T-helper 17 cell (primary cell): ENCODE results near the gene CSF2RB. TPM values are rescaled to one million over a fixed set of nuclear protein-coding genes. Genes with fewer than 3 reads are reported as not detected.

Experiments used
- ATAC-seq: fragments of 150-1000 bp; cut with Tn5 transposase; 2 replicates; pipeline ENCODE4 v1.10.0; 2021; ENCODE audit warnings: mild to moderate bottlenecking, moderate library complexity
- DNase-seq, 3 donors: peaks; one replicate each; pipeline versions ENCODE4 v3.0.0 to v3.0.0-alpha.2; 2020 to 2021
- H3K9me3 ChIP-seq: one replicate; pipeline ENCODE4 v1.7.0; 2013; ENCODE audit warnings: low read length, mild to moderate bottlenecking; ENCODE audit not compliant: control insufficient read depth, poor library complexity, severe bottlenecking
- H3K27ac Mint-ChIP-seq: one replicate; pipeline ENCODE4 v1.8.0; 2022; ENCODE audit warnings: mild to moderate bottlenecking, moderate library complexity, mixed read lengths
- H3K27me3 Mint-ChIP-seq: one replicate; pipeline ENCODE4 v1.8.0; 2022; ENCODE audit warnings: mixed read lengths
- H3K36me3 Mint-ChIP-seq: one replicate; pipeline ENCODE4 v1.8.0; 2022; ENCODE audit warnings: low read depth, mixed read lengths
- H3K4me1 Mint-ChIP-seq: one replicate; pipeline ENCODE4 v1.8.0; 2022; ENCODE audit warnings: mild to moderate bottlenecking, mixed read lengths
- H3K4me3 Mint-ChIP-seq: one replicate; pipeline ENCODE4 v1.8.0; 2022; ENCODE audit warnings: mild to moderate bottlenecking, moderate library complexity, mixed read lengths
- total RNA-seq, 4 donors: library from RNA in 2 of 4; stranded (reverse) in 2 of 4; gene quantifications; one replicate each; pipeline ENCODE4 v1.2.3 and lab custom pipeline; 2022 to 2026

Gene CSF2RB
- total RNA-seq, 2 donors from 2014 or later = 5.1 to 8.0 TPM

DNA sequence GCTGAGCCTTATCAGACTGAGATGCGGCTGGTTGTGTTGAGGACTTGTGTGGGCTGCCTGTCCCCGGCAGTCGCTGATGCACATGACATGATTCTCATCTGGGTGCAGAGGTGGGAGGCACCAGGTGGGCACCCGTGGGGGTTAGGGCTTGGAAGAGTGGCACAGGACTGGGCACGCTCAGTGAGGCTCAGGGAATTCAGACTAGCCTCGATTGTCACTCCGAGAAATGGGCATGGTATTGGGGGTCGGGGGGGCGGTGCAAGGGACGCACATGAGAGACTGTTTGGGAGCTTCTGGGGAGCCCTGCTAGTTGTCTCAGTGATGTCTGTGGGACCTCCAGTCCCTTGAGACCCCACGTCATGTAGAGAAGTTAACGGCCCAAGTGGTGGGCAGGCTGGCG lies 25.5 kb downstream of the CSF2RB start:
- H3K36me3 Mint-ChIP-seq = no peaks in the 10 kb centered on the region
- H3K9me3 ChIP-seq = no peaks in the 10 kb centered on the region
- H3K4me1 Mint-ChIP-seq = peaks cover 11% of the 10 kb centered on the region
- no peak overlapping the region for H3K27ac Mint-ChIP-seq
- no peak for ATAC-seq
- peaks cover 6% of the 10 kb centered on the region for H3K27me3 Mint-ChIP-seq
- DNase-seq = no peak
- no peak overlapping the region for H3K4me3 Mint-ChIP-seq

DNA sequence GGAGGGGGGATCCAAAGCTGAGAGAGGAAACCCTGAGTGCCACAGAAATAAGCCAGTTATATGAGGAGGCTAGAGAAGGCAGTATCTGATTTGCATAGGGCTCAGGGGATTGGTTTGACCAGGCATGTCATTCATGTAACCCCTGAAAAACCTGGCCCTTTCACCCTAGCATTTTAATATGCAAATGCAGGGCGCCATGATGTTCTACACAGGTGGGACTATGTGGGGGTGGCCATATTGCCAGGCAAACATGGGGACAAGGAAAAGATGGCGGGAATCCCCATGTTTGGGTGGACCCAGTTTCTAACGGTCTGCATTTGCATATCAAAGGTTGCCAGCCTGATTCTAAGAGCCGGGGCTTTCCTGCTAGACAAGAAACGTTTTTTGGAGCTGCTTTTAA lies 27.2 kb downstream of the CSF2RB start:
- peaks cover 13% of the 10 kb centered on the region for H3K4me1 Mint-ChIP-seq
- no peaks in the 10 kb centered on the region for H3K36me3 Mint-ChIP-seq
- peak overlapping the region; percentile 94 for H3K27ac Mint-ChIP-seq
- H3K9me3 ChIP-seq = no peaks in the 10 kb centered on the region
- ATAC-seq = peak; percentile 82
- H3K27me3 Mint-ChIP-seq = peaks cover 13% of the 10 kb centered on the region
- DNase-seq = no peak
- peak overlapping the region; percentile 36 for H3K4me3 Mint-ChIP-seq

DNA sequence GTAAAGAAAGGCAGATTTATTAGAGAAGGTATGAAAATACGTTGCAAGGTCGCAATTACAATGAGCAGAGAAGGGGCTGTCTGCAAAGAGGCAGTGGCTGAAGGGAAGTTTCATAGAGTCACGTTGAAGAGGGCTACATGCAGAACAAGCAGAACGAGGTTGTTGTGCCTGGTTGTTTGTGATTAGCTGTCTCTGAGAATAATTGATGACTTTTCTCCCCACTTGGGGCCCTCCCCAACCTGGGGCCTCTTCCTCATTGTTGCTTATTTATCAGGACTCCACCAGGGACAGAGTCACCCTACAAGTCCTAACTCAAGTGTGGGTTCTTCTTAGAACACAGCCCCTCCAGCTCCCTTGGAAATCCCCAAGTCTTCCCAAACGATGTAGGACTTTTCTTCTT lies 29.1 kb downstream of the CSF2RB start:
- no peak overlapping the region for H3K27ac Mint-ChIP-seq
- peaks cover 13% of the 10 kb centered on the region for H3K4me1 Mint-ChIP-seq
- H3K27me3 Mint-ChIP-seq = peaks cover 13% of the 10 kb centered on the region
- ATAC-seq (no peak), DNase-seq (no peak)
- no peaks in the 10 kb centered on the region for H3K36me3 Mint-ChIP-seq
- H3K4me3 Mint-ChIP-seq = no peak overlapping the region
- no peaks in the 10 kb centered on the region for H3K9me3 ChIP-seq

DNA sequence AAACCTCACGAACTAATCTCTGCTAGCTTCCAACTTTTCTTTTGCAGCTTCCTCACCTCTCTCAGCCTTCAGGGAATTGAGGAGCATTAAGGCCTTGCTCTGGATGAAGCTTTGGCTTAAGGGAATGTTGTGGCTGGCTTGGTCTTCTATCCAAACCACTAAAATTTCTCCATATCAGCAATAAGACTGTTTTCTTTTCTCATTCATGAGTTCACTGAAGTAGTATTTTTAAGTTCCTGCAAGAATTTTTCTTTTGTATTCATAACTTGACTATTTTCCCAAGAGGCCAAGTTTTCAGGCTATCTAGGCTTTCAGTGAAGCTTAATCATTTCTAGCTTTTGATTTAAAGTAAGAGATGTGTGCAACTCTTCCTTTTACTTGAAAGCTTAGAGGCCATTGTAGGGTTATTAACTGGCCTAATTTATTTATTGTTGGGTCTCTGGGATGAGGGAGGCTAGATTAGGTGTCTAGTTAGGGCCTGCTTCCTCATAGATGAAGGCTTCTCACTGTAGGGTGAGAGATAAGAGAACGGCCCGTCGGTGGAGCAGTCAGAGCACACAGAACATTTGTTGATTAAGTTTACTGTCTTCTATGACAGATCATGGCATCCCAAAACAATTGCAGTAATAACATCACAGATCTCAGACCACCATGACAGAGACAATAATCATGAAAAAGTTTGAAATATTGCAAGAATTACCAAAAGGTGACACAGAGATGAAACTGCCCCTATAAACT lies 33.2 kb downstream of the CSF2RB start:
- H3K27me3 Mint-ChIP-seq = peaks cover 17% of the 10 kb centered on the region
- H3K27ac Mint-ChIP-seq = no peak overlapping the region
- peaks cover 2% of the 10 kb centered on the region for H3K4me1 Mint-ChIP-seq

DNA sequence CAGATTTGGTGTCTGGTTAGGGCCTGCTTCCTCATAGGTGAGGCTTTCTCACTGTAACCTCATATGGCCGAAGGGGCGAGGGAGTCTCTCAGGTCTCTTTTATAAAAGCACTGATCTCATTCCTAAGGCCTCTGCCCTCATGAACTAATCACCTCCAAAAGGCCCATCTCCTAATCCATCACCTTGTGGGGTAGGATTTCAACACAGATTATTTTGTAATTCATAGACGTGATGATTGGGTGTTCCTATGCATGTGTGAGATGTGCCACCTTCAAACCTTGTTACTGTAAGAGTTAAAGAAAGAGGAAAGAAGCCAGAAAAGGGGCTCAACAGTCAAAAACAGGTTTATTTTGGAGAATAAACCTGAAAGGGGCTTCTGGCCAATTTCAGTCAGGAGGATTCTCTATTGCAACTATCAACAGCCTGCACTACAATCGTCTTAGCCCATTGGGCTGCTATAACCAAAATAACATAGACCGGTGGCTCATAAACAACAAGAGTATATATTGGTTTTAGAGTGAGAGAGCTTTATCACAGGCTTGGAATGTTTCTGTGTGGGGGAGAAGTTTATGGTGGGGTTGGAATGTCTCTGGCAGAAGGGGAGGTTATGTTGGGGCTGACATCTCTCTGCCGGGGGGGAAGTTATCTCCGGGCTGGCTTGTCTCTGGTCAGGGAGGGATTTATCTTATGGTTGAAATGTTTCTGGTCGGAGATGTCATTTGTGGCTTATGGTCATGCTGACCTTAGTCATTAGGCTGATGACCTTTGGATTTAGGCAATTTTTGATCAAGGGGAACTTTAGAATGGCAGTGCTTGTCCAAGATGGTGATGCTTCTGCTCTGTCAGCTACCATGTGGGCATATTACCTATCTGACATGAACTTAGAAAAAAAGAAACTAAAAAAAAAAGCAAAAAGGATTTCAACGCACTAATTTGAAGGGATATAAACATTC lies 35.1 kb downstream of the CSF2RB start:
- Mint-ChIP-seq H3K4me3 (no peak overlapping the region), H3K36me3 (peaks cover 10% of the 10 kb centered on the region), H3K27ac (no peak overlapping the region), H3K27me3 (peaks cover 18% of the 10 kb centered on the region), H3K4me1 (peaks cover 2% of the 10 kb centered on the region)
- DNase-seq = no peak
- ATAC-seq = no peak
- no peaks in the 10 kb centered on the region for H3K9me3 ChIP-seq

More for the DNA sequence above, 33.2 kb downstream of the CSF2RB start:
- DNase-seq (no peak), ATAC-seq (no peak)
- H3K4me3 Mint-ChIP-seq = no peak overlapping the region
- no peaks in the 10 kb centered on the region for H3K9me3 ChIP-seq
- H3K36me3 Mint-ChIP-seq = peaks cover 9% of the 10 kb centered on the region

DNA sequence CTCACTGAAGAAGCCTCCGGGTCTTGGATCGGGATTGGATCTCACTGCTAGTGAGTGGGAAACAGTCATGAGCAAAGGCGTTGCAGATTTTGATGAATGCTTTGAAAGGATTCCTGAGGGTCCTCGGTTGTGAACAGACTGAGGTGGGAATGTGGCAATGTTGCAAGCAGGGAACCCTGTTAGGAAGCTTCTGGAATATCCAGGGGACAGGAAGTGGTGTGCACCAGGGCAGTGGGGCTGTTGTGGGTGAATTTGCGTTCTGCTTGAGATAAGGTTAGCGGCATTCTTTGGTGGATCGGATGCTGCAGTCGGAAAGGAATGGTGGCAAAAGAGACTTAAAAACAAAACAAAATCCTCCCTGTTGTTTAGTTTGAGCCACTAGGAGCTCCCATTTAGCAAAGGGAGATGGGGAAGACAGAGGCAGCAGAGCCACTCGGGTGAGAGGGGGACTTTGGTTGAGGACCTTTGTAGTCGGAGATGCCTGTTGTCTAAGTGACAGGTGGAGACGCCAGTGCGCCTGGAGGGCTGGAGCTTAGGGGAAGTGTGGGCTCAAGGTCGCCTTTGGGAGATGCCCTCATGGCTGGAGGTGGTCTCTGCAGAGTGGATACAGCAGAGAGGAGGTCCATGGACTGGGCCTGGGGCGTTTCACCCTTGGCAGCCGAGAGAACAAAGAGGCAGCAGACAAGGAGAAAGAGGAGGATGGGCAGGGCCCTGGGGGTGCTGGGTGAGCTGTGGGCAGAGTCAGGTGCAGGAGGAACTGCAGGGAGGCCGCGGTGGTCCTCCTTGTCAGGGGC lies 37.6 kb downstream of the CSF2RB start:
- no peak for DNase-seq
- H3K27me3 Mint-ChIP-seq = peaks cover 19% of the 10 kb centered on the region
- no peak overlapping the region for H3K4me3 Mint-ChIP-seq
- peaks cover 5% of the 10 kb centered on the region for H3K4me1 Mint-ChIP-seq
- no peak for ATAC-seq
- H3K9me3 ChIP-seq = no peaks in the 10 kb centered on the region
- peaks cover 10% of the 10 kb centered on the region for H3K36me3 Mint-ChIP-seq
- no peak overlapping the region for H3K27ac Mint-ChIP-seq

DNA sequence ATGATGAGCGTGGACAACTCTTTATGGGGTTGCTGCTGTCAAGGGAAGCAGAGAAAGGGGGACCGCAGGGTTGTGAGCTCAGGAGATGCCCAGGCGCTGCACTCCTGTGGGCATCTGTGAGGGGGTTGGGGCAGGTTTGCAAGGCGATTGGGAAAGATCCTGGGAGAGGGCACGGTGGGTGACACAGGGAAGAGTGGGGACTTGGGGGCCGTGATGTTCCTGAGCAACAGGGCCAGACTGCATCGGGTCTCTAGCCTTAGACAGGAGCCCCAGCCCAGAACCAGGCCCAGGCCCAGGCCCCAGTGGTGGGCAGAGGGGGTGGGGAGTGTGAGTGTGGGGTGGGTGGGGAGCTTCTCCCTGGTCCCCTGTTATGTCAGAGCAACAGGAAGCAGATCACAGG lies 38.3 kb downstream of the CSF2RB start:
- no peak overlapping the region for H3K27ac Mint-ChIP-seq
- no peak for DNase-seq

DNA sequence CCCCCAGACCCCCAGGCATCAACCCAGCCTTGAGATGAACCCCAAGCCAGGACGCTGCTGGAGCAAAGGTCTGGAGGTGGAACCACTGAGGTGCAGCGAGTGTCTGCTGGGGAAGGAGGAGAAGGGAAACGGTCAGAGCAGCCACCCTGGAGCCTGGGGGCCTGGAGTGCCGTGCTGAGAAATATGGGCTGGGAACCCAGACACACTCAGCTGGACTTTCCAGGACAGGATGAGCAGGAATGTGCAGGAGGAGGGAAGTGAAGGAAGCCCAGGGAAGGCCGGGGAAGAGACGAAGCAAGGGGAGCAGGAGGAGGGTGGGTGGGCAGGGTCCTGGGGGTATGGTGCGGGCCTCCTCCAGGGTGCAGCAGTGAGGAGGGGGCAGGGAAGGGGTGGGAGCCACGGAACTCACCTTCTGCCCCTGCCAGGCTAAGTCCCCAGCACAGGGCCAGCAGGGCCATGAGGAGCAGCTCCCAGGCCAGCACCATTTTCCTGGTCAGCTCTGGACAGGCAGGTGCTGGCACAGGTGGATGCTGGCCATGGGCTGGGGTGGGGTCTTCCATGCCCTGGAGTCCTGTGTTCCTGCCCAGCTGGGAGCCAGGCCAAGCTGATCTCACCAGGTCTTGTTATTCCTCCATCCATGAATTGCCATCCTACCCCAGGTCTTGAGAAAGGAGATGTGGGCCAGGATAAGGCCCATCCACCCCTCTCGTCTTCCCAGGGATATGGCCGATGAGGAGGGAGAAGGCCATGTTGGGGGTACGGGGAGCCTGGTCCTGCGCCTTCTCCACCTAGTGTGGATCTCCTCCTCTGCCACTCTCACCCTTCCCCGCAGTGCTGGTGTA lies 40.0 kb downstream of the CSF2RB start:
- no peak for DNase-seq
- peaks cover 19% of the 10 kb centered on the region for H3K27me3 Mint-ChIP-seq
- no peak overlapping the region for H3K27ac Mint-ChIP-seq
- H3K4me1 Mint-ChIP-seq = peaks cover 5% of the 10 kb centered on the region
- H3K36me3 Mint-ChIP-seq = peaks cover 10% of the 10 kb centered on the region
- H3K9me3 ChIP-seq = no peaks in the 10 kb centered on the region
- H3K4me3 Mint-ChIP-seq = no peak overlapping the region
- no peak for ATAC-seq

More for the DNA sequence above, 38.3 kb downstream of the CSF2RB start:
- H3K9me3 ChIP-seq = no peaks in the 10 kb centered on the region
- Mint-ChIP-seq H3K27me3 (peaks cover 19% of the 10 kb centered on the region), H3K4me3 (no peak overlapping the region), H3K4me1 (peaks cover 5% of the 10 kb centered on the region), H3K36me3 (peaks cover 10% of the 10 kb centered on the region)
- ATAC-seq = no peak

DNA sequence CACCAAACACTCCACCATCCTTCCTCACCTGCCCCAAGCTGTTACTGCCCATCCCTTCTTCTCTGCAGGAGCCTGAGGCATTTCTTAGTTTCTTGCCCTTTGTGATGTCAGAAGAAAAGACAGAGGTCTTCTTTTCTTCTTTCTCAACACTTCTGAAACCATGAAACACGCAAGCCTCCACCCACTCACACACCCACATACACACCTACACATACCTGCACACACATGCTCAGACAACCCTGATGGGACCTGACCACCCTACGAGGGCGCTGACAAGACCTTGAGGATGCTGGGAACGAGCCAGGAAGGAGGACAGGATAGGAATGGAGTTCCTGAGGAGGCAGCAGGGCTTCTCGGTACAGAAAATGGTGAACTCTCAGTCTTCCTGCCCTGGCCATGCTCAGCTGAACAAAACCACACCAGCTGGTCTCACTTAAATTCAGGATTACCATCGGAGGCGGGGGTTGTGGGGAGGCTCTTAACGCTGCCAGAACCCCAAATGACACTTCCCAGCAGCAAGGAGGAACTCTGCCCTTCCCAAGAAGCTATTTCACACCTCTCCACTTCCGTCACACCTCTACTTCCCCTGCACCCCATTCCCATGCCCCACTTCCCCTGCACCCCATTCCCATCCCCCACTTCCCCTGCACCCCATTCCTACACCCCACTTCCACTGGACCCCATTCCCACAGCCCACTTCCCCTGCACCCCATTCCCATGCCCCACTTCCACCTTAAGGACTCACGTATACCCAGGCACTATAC lies 41.0 kb downstream of the CSF2RB start:
- Mint-ChIP-seq H3K36me3 (peaks cover 10% of the 10 kb centered on the region), H3K27ac (no peak overlapping the region), H3K27me3 (peaks cover 19% of the 10 kb centered on the region), H3K4me1 (peaks cover 5% of the 10 kb centered on the region), H3K4me3 (no peak overlapping the region)
- no peaks in the 10 kb centered on the region for H3K9me3 ChIP-seq
- no peak for DNase-seq
- no peak for ATAC-seq

DNA sequence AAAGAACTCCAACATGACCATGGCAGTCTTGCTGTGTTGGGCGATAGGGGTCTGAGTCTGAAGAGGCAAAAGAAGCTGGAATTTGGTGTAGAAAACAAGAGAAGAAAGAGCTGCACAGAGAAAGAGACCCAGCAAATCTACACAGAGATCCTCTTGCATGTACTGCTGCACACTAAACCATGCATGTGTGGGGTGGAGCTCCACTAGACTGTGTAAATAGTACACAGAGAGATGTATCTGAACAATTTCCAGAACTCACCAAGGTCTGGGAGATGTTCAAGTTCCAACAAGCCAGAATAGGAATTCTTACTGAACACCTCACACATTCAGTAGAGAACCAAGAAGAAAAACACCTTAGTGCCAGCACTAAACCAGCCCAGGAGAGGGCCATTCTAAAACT lies 42.3 kb downstream of the CSF2RB start:
- H3K9me3 ChIP-seq = no peaks in the 10 kb centered on the region
- H3K4me3 Mint-ChIP-seq = no peak overlapping the region
- H3K27me3 Mint-ChIP-seq = peaks cover 21% of the 10 kb centered on the region
- H3K27ac Mint-ChIP-seq = no peak overlapping the region
- ATAC-seq (no peak), DNase-seq (no peak)
- H3K4me1 Mint-ChIP-seq = peaks cover 5% of the 10 kb centered on the region
- H3K36me3 Mint-ChIP-seq = peaks cover 9% of the 10 kb centered on the region

DNA sequence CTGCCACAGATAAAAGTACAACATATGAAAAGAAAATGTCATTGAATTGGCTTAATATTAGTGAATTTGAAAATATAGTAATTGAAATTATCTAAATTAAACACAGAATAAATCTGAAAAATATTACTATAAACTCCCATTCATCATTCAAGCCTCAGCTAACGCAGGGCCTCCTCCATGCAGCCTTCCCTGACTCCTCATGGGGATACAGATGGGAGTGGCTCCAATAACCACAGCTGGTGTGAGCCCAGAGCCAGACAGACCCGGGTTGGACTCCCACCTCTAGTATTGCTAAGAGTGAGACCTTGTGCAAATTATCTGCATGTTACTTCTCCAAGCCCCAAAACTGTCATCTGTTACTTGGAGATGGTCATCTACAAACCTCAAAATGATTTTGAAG lies 44.9 kb downstream of the CSF2RB start:
- H3K36me3 Mint-ChIP-seq = peaks cover 3% of the 10 kb centered on the region
- no peak for ATAC-seq
- peaks cover 5% of the 10 kb centered on the region for H3K4me1 Mint-ChIP-seq
- H3K4me3 Mint-ChIP-seq = no peak overlapping the region
- peaks cover 25% of the 10 kb centered on the region for H3K27me3 Mint-ChIP-seq
- H3K27ac Mint-ChIP-seq = no peak overlapping the region
- no peak for DNase-seq
- H3K9me3 ChIP-seq = no peaks in the 10 kb centered on the region

DNA sequence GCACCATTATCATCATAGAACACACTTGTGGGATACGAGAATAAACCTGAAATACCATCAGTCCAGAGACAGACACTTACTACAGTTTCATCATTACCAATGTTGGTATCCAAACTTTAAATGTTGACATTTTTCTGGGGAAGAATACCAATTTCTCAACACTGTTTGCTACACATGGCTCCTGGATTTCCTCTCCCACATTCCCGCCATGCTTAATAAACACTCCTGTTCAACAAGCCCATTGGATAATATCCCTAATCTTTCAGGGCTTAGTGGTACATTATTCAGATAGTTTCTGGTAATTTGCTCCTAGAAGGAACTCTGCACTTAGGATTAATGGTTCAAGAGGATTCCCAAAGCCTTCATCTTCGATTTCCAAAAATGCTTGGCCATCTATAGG lies 48.2 kb downstream of the CSF2RB start:
- Mint-ChIP-seq H3K27me3 (peaks cover 17% of the 10 kb centered on the region), H3K4me3 (no peak overlapping the region), H3K4me1 (no peaks in the 10 kb centered on the region), H3K27ac (peak overlapping the region; percentile 21), H3K36me3 (peaks cover 3% of the 10 kb centered on the region)
- no peak for ATAC-seq
- H3K9me3 ChIP-seq = no peaks in the 10 kb centered on the region
- no peak for DNase-seq
